H1 (cell line): Measurements from ENCODE around the gene COX7A1. TPM values are rescaled to one million over a fixed set of nuclear protein-coding genes. Genes with fewer than 3 reads are reported as not detected.

Experiments
- CTCF ChIA-PET: fragments of 300-600 bp; sonication (Branson Sonifier 250); formaldehyde crosslinking; loops from one replicate; lab custom pipeline; 2021; ENCODE audit not compliant: partially characterized antibody; lab: Charles Lee
- POLR2A ChIA-PET: fragments of 300-600 bp; sonication (Branson Sonifier 250); formaldehyde crosslinking; loops from one replicate; lab custom pipeline; 2021; ENCODE audit warnings: inconsistent platforms; ENCODE audit not compliant: partially characterized antibody; lab: Charles Lee
- DNase-seq, 2 experiments: peaks; one replicate each; pipeline versions ENCODE4 v3.0.0 to v3.0.0-alpha.2; 2010 to 2022; ENCODE audit warnings: low spot score in 2 of 2, low read depth in 1 of 2, mixed read lengths in 1 of 2
- FAIRE-seq: peaks from 2 replicates; lab custom pipeline; 2011; peaks lifted over from hg19 to GRCh38; lab: Jason Lieb, UNC
- H2AFZ ChIP-seq: 2 replicates; pipeline ENCODE4 v1.8.1; 2012; ENCODE audit warnings: low read length, inconsistent platforms
- H2AK5ac ChIP-seq: 2 replicates; pipeline ENCODE4 v1.6.1; 2013; ENCODE audit warnings: low read depth, low read length
- H2BK120ac ChIP-seq: replicated peaks from 2 replicates; pipeline ENCODE3; 2013; ENCODE audit warnings: low read depth, low read length, inconsistent platforms
- H2BK12ac ChIP-seq: 2 replicates; pipeline ENCODE4 v1.6.1; 2013; ENCODE audit warnings: low read depth, low read length
- H2BK15ac ChIP-seq: 2 replicates; pipeline ENCODE4 v1.6.1; 2013; ENCODE audit warnings: low read length
- H2BK20ac ChIP-seq: 2 replicates; pipeline ENCODE4 v1.6.1; 2013; ENCODE audit warnings: low read length
- H2BK5ac ChIP-seq: 2 replicates; pipeline ENCODE4 v1.6.1; 2013; ENCODE audit warnings: low read depth, low read length
- H3K14ac ChIP-seq: 2 replicates; pipeline ENCODE4 v1.6.1; 2013; ENCODE audit warnings: inconsistent platforms; ENCODE audit not compliant: insufficient read length
- H3K18ac ChIP-seq: 2 replicates; pipeline ENCODE4 v1.6.1; 2013; ENCODE audit warnings: low read length; ENCODE audit errors: extremely low read depth
- H3K23ac ChIP-seq: 2 replicates; pipeline ENCODE4 v1.6.1; 2013; ENCODE audit warnings: inconsistent platforms; ENCODE audit not compliant: insufficient read length
- H3K23me2 ChIP-seq: 2 replicates; pipeline ENCODE4 v1.6.1; 2013; ENCODE audit warnings: low read depth, low read length
- H3K27ac ChIP-seq: 2 replicates; pipeline ENCODE4 v1.6.1; 2011; ENCODE audit warnings: low read depth, low read length, inconsistent platforms
- H3K27me3 ChIP-seq, 4 experiments: replicated peaks in 1 of 4; 1 replicate in 1 of 4; 2 replicates in 3 of 4; pipeline versions ENCODE4 v1.6.1 to v1.8.1; 2011 to 2013; ENCODE audit warnings: low read length in 3 of 4, mild to moderate bottlenecking in 3 of 4, inconsistent platforms in 2 of 4, mixed read lengths in 2 of 4, moderate library complexity in 1 of 4; ENCODE audit not compliant: control insufficient read depth in 3 of 4, insufficient read depth in 3 of 4; ENCODE audit errors: extremely low read depth in 1 of 4
- H3K36me3 ChIP-seq, 4 experiments: 2 replicates each; pipeline versions ENCODE4 v1.6.1 to v1.8.1; 2011 to 2013; ENCODE audit warnings: mild to moderate bottlenecking in 4 of 4, low read length in 3 of 4, moderate library complexity in 2 of 4, control low read depth in 1 of 4, inconsistent platforms in 1 of 4; ENCODE audit not compliant: insufficient read depth in 4 of 4, control insufficient read depth in 2 of 4
- H3K4ac ChIP-seq: replicated peaks from 2 replicates; pipeline ENCODE3; 2013; ENCODE audit warnings: low read length, low read depth, mixed read lengths, inconsistent platforms; ENCODE audit not compliant: insufficient read length
- H3K4me1 ChIP-seq, 4 experiments: replicated peaks in 1 of 4; 1 replicate in 1 of 4; 2 replicates in 3 of 4; pipeline versions ENCODE4 v1.6.1 to v1.8.1; 2011 to 2013; ENCODE audit warnings: low read length in 3 of 4, inconsistent platforms in 2 of 4, mixed read lengths in 1 of 4; ENCODE audit not compliant: insufficient read depth in 4 of 4, control insufficient read depth in 3 of 4
- H3K4me2 ChIP-seq, 2 experiments: 2 replicates each; pipeline versions ENCODE4 v1.6.1 to v1.8.1; 2011 to 2013; ENCODE audit warnings: low read depth in 2 of 2, low read length in 2 of 2, control low read depth in 1 of 2, inconsistent platforms in 1 of 2, mild to moderate bottlenecking in 1 of 2; ENCODE audit not compliant: insufficient read depth in 1 of 2
- H3K4me3 ChIP-seq, 4 experiments: fragments of 200-600, 300-600 bp in 1 of 4; sonication (generic), shearing (Covaris generic), sonication (Bioruptor Twin) in 1 of 4; 2 replicates each; pipeline versions ENCODE4 v1.5.1 to v1.8.1; 2011 to 2016; ENCODE audit warnings: low read length in 4 of 4, low read depth in 3 of 4, control low read depth in 2 of 4, inconsistent platforms in 2 of 4, mild to moderate bottlenecking in 2 of 4, mixed read lengths in 1 of 4, moderate library complexity in 1 of 4; ENCODE audit not compliant: insufficient read depth in 2 of 4; ENCODE audit errors: extremely low read depth in 1 of 4
- H3K56ac ChIP-seq: replicated peaks from 2 replicates; pipeline ENCODE3; 2013; ENCODE audit warnings: low read depth, mild to moderate bottlenecking, mixed read lengths, low read length, inconsistent platforms; ENCODE audit not compliant: insufficient read length
- H3K79me1 ChIP-seq: 2 replicates; pipeline ENCODE4 v1.6.1; 2013; ENCODE audit warnings: low read depth, low read length, control low read depth
- H3K79me2 ChIP-seq, 2 experiments: 2 replicates each; pipeline versions ENCODE4 v1.6.1 to v1.8.1; 2012 to 2013; ENCODE audit warnings: low read length in 2 of 2, mild to moderate bottlenecking in 2 of 2, inconsistent platforms in 1 of 2; ENCODE audit not compliant: insufficient read depth in 2 of 2, control insufficient read depth in 1 of 2
- H3K9ac ChIP-seq, 4 experiments: replicated peaks in 1 of 4; 1 replicate in 1 of 4; 2 replicates in 3 of 4; pipeline versions ENCODE4 v1.6.1 to v1.8.1; 2011 to 2013; ENCODE audit warnings: low read depth in 3 of 4, low read length in 3 of 4, control low read depth in 2 of 4, mild to moderate bottlenecking in 2 of 4, moderate library complexity in 2 of 4, inconsistent platforms in 1 of 4; ENCODE audit errors: extremely low read depth in 1 of 4
- H3K9me3 ChIP-seq, 2 experiments: 2 replicates each; pipeline versions ENCODE4 v1.6.1 to v1.8.1; 2012 to 2013; ENCODE audit warnings: mild to moderate bottlenecking in 2 of 2, moderate library complexity in 2 of 2, control low read depth in 1 of 2, inconsistent platforms in 1 of 2, low read depth in 1 of 2, low read length in 1 of 2, mixed read lengths in 1 of 2; ENCODE audit not compliant: insufficient read depth in 2 of 2
- H4K20me1 ChIP-seq, 2 experiments: replicated peaks in 1 of 2; 2 replicates each; pipeline versions ENCODE3 to v1.8.1; 2011 to 2013; ENCODE audit warnings: inconsistent platforms in 2 of 2, low read length in 2 of 2, mild to moderate bottlenecking in 1 of 2; ENCODE audit not compliant: insufficient read depth in 2 of 2, control insufficient read depth in 1 of 2
- H4K5ac ChIP-seq: 2 replicates; pipeline ENCODE4 v1.6.1; 2013; ENCODE audit warnings: low read length, low read depth, mixed read lengths, inconsistent platforms; ENCODE audit not compliant: insufficient read length
- H4K8ac ChIP-seq: 2 replicates; pipeline ENCODE4 v1.8.0; 2013; ENCODE audit warnings: mild to moderate bottlenecking, moderate library complexity, low read length, inconsistent platforms; ENCODE audit not compliant: insufficient read depth; ENCODE audit errors: extremely low read depth
- H4K91ac ChIP-seq: replicated peaks from 2 replicates; pipeline ENCODE3; 2013; ENCODE audit warnings: low read length, mixed read lengths, inconsistent platforms; ENCODE audit not compliant: insufficient read length
- CREB1 ChIP-seq: IDR thresholded peaks from 2 replicates; pipeline ENCODE4 v1.6.1; 2012; ENCODE audit warnings: inconsistent platforms
- CTBP2 ChIP-seq: IDR thresholded peaks from 2 replicates; pipeline ENCODE4 v1.7.0; 2011; ENCODE audit warnings: borderline replicate concordance, mild to moderate bottlenecking, moderate library complexity, mixed read lengths, low read length; ENCODE audit not compliant: insufficient read depth, insufficient read length
- EP300 ChIP-seq, 2 experiments: IDR thresholded peaks; 1 replicate in 1 of 2; 2 replicates in 1 of 2; pipeline ENCODE4 v1.6.1; 2011 to 2012; ENCODE audit warnings: low read depth in 2 of 2, low read length in 2 of 2, mild to moderate bottlenecking in 2 of 2, borderline replicate concordance in 1 of 2, inconsistent platforms in 1 of 2, moderate library complexity in 1 of 2
- RFX5 ChIP-seq: IDR thresholded peaks from 2 replicates; pipeline ENCODE4 v1.6.1; 2011; ENCODE audit warnings: low read depth, low read length, improper control_type of control experiment, borderline replicate concordance
- SP2 ChIP-seq: IDR thresholded peaks from 2 replicates; pipeline ENCODE4 v1.6.1; 2012; ENCODE audit warnings: mild to moderate bottlenecking, low read length, inconsistent platforms
- WGBS, 2 experiments: shearing (Covaris generic) in 1 of 2; methylation state at CpG; one replicate each; pipeline versions ENCODE4 v1.1.6 to v1.1.7; 2013 to 2015; ENCODE audit warnings: low lambda C conversion rate in 2 of 2, mixed read lengths in 2 of 2, inconsistent platforms in 1 of 2, low coverage in 1 of 2, missing lambda C conversion rate in 1 of 2; ENCODE audit not compliant: insufficient replicate concordance in 2 of 2, insufficient coverage in 1 of 2, insufficient read length in 1 of 2; ENCODE audit errors: extremely low coverage in 1 of 2, missing lambda C conversion rate in 1 of 2; 5-methylcytosine and 5-hydroxymethylcytosine counted together
- polyA plus RNA-seq, 7 experiments: library from polyadenylated mRNA; depleted of rRNA in 3 of 7; stranded (reverse) in 5 of 7; unstranded in 2 of 7; fragments of >200 nt in 5 of 7; fragments of 200-250 nt in 2 of 7; gene quantifications; 1 replicate in 5 of 7; 2 replicates in 1 of 7; 4 replicates in 1 of 7; pipeline versions ENCODE4 v1.2.1 to v1.2.3, GENCODE V29; 2011 to 2013; ENCODE audit warnings: missing spikeins in 2 of 7, mixed read lengths in 2 of 7
- total RNA-seq: library from RNA; stranded (reverse); fragmentation: NEBNext Ultra II Directional; extraction: Animal tissue kit (Norgen Biotek cat#: 25700); gene quantifications from 2 replicates; pipeline ENCODE4 v1.2.1, GENCODE V29; 2021
- TF ChIP-seq, protein P1 (sequence below): IDR thresholded peaks from 2 replicates; pipeline ENCODE4 v1.6.1; 2012; ENCODE audit warnings: low read length, inconsistent platforms

Gene COX7A1
- total and polyA plus RNA-seq, 2 of the 8 experiments (the other 6 are each of a cell fraction or from before 2014, with no cell fraction given): 0.60 TPM

DNA sequence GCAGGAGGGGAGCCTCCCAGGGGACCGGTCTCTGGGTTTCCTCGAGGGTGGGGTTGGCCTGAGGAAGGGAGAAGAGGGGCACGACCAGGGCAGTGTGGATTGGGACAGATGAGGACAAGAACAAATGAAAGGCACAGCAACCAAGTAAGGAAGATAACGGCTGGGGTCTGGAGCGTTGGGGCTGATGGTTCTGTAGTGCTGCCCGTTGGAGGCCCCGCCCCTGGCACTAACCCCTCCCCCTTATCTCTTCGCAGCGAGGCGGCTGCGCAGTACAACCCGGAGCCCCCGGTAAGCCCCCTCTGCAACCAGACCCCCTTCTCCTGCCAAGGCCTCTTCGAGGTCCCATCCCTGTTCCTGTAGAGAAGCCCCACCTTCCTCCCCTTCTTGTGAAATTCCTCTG is 10.2 kb downstream of the COX7A1 start:
- Histone ChIP-seq H3K14ac (no peak overlapping the region), H3K9ac (no peak overlapping the region), H3K79me1 (peaks cover 3% of the 10 kb centered on the region), H3K9me3 (no peaks in the 10 kb centered on the region), H4K91ac (no peak overlapping the region), H2BK12ac (no peak overlapping the region), H2AK5ac (no peak overlapping the region), H3K27me3 (no peaks in the 10 kb centered on the region), H3K36me3 (peaks cover 15 to 39% (median 35%) of the 10 kb centered on the region in 4 experiments), H3K56ac (no peak overlapping the region), H3K4me3 (peak overlapping the region in 2 of 4 experiments; percentile 89 to 97; a peak in 2 of 8 replicates), H3K23ac (no peak overlapping the region), H3K23me2 (peaks cover 13% of the 10 kb centered on the region; the same call in 1 of the 2 replicates), H2BK5ac (0 out of 2 replicates have a peak overlapping the region, but pooled peaks have one; percentile 60), H3K4me2 (peak overlapping the region; percentile 95 to 96), H2BK15ac (no peak overlapping the region), H3K18ac (no peak overlapping the region), H2BK20ac (no peak overlapping the region), H3K4me1 (peaks cover 0 to 3% (median 3%) of the 10 kb centered on the region in 4 experiments; a peak in 3 of 7 replicates), H2BK120ac (no peak overlapping the region), H4K8ac (no peak overlapping the region), H2AFZ (no peak overlapping the region), H3K79me2 (peaks cover 0 to 12% of the 10 kb centered on the region in 2 experiments; a peak in 1 of 4 replicates), H4K5ac (no peak overlapping the region), H3K27ac (no peak overlapping the region), H4K20me1 (peaks cover 0 to 8% of the 10 kb centered on the region in 2 experiments), H3K4ac (no peak overlapping the region)
- ChIA-PET POLR2A (interaction anchor here (1.2 to 2.3 kb wide), 2 partner anchors 9 to 11 kb away, joined by 3 to 7 read pairs; partner anchors contain the start of gene COX7A1), CTCF (interaction anchor here (1.3 to 1.5 kb wide), 2 partner anchors 13 to 14 kb away, joined by 3 to 5 read pairs; no protein-coding TSS in a partner anchor)
- DNase-seq: no peak
- no peak for FAIRE-seq
- WGBS, 2 experiments: 90% methylated on average over 11 of the region's 14 CpGs; no CpG with 5 or more reads in 1 of the 2 experiments
- TF ChIP-seq EP300 (IDR thresholded peaks at IDR 0.05; ENCODE audit: borderline replicate concordance in 1 of 2, low read depth in 2 of 2, low read length in 2 of 2) (no peak), CREB1 (no peak), RFX5 (no peak), SP2 (no peak), CTBP2 (no peak)
- TF ChIP-seq, protein P1, sequence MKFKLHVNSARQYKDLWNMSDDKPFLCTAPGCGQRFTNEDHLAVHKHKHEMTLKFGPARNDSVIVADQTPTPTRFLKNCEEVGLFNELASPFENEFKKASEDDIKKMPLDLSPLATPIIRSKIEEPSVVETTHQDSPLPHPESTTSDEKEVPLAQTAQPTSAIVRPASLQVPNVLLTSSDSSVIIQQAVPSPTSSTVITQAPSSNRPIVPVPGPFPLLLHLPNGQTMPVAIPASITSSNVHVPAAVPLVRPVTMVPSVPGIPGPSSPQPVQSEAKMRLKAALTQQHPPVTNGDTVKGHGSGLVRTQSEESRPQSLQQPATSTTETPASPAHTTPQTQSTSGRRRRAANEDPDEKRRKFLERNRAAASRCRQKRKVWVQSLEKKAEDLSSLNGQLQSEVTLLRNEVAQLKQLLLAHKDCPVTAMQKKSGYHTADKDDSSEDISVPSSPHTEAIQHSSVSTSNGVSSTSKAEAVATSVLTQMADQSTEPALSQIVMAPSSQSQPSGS: no peak
